CD14-positive monocyte (primary cell): ENCODE data around the gene LAGE3. TPM values are rescaled to one million over a fixed set of nuclear protein-coding genes. Genes with fewer than 3 reads are reported as not detected.

Source experiments
- DNase-seq, 3 donors: peaks; one replicate each; pipeline ENCODE4 v3.0.0-alpha.2; 2011 to 2022
- H2AFZ ChIP-seq: 2 replicates; pipeline ENCODE4 v1.6.0; 2012; ENCODE audit warnings: mild to moderate bottlenecking, low read depth, low read length, inconsistent platforms; ENCODE audit not compliant: insufficient read depth, poor library complexity, severe bottlenecking
- H3K27ac ChIP-seq, 2 donors: 1 replicate in 1 of 2; 2 replicates in 1 of 2; pipeline ENCODE4 v1.5.1; 2012 to 2013; ENCODE audit warnings: low read length in 2 of 2, control low read depth in 1 of 2, inconsistent platforms in 1 of 2, low read depth in 1 of 2, mild to moderate bottlenecking in 1 of 2
- H3K27me3 ChIP-seq, 2 donors: one replicate each; pipeline versions ENCODE4 v1.6.0 to v1.6.1; 2011 to 2013; ENCODE audit warnings: low read length in 2 of 2; ENCODE audit not compliant: control insufficient read depth in 2 of 2, insufficient read depth in 2 of 2
- H3K36me3 ChIP-seq, 2 donors: replicated peaks in 1 of 2; 1 replicate in 1 of 2; 2 replicates in 1 of 2; pipeline versions ENCODE4 v1.5.1 to v1.6.1; 2012 to 2013; ENCODE audit warnings: low read length in 2 of 2, control low read depth in 1 of 2, inconsistent platforms in 1 of 2, mild to moderate bottlenecking in 1 of 2; ENCODE audit not compliant: insufficient read depth in 2 of 2, control insufficient read depth in 1 of 2
- H3K4me1 ChIP-seq, 2 donors: 1 replicate in 1 of 2; 2 replicates in 1 of 2; pipeline versions ENCODE4 v1.5.1 to v1.6.1; 2012 to 2013; ENCODE audit warnings: low read length in 2 of 2, control low read depth in 1 of 2, inconsistent platforms in 1 of 2, mild to moderate bottlenecking in 1 of 2, moderate library complexity in 1 of 2; ENCODE audit not compliant: insufficient read depth in 2 of 2, control insufficient read depth in 1 of 2
- H3K4me2 ChIP-seq: replicated peaks from 2 replicates; pipeline ENCODE3; 2012; ENCODE audit warnings: low read length, moderate library complexity, mild to moderate bottlenecking; ENCODE audit not compliant: poor library complexity, severe bottlenecking; ENCODE audit errors: extremely low read depth
- H3K4me3 ChIP-seq, 3 experiments: fragments of 200-600 bp in 1 of 3; sonication (generic) in 1 of 3; replicated peaks in 1 of 3; 1 replicate in 2 of 3; 2 replicates in 1 of 3; pipeline ENCODE4 v1.5.1; 2011 to 2013; ENCODE audit warnings: low read length in 3 of 3, mild to moderate bottlenecking in 3 of 3, control low read depth in 2 of 3, low read depth in 2 of 3, inconsistent platforms in 1 of 3, moderate library complexity in 1 of 3
- H3K79me2 ChIP-seq: 2 replicates; pipeline ENCODE4 v1.6.0; 2012; ENCODE audit warnings: mild to moderate bottlenecking, control low read depth, inconsistent platforms, low read length, moderate library complexity; ENCODE audit not compliant: insufficient read depth
- H3K9ac ChIP-seq: 2 replicates; pipeline ENCODE4 v1.6.0; 2017; ENCODE audit warnings: low read length, mild to moderate bottlenecking; ENCODE audit not compliant: insufficient read depth, poor library complexity, severe bottlenecking
- H3K9me3 ChIP-seq, 2 donors: replicated peaks in 1 of 2; 1 replicate in 1 of 2; 2 replicates in 1 of 2; pipeline versions ENCODE4 v1.5.1 to v1.6.1; 2012 to 2013; ENCODE audit warnings: low read length in 2 of 2, control low read depth in 1 of 2; ENCODE audit not compliant: control insufficient read depth in 1 of 2, insufficient read depth in 1 of 2
- H4K20me1 ChIP-seq: 2 replicates; pipeline ENCODE4 v1.6.0; 2012; ENCODE audit warnings: mild to moderate bottlenecking, low read length, control low read depth, moderate library complexity; ENCODE audit not compliant: insufficient read depth
- H3K27ac Mint-ChIP-seq, 7 donors: one replicate each; pipeline ENCODE4 v1.8.0; 2020; ENCODE audit warnings: mild to moderate bottlenecking in 7 of 7, mixed read lengths in 7 of 7, moderate library complexity in 6 of 7, inconsistent platforms in 2 of 7
- H3K27me3 Mint-ChIP-seq, 3 donors: one replicate each; pipeline ENCODE4 v1.8.0; 2021 to 2022; ENCODE audit warnings: low read depth in 3 of 3, mild to moderate bottlenecking in 3 of 3, mixed read lengths in 3 of 3, moderate library complexity in 3 of 3, inconsistent platforms in 1 of 3
- H3K36me3 Mint-ChIP-seq, 2 donors: one replicate each; pipeline ENCODE4 v1.8.0; 2020; ENCODE audit warnings: mixed read lengths in 2 of 2, inconsistent platforms in 1 of 2, mild to moderate bottlenecking in 1 of 2
- H3K4me1 Mint-ChIP-seq: one replicate; pipeline ENCODE4 v1.8.0; 2020; ENCODE audit warnings: mild to moderate bottlenecking, mixed read lengths
- H3K4me3 Mint-ChIP-seq, 2 donors: one replicate each; pipeline ENCODE4 v1.8.0; 2020; ENCODE audit warnings: mild to moderate bottlenecking in 2 of 2, mixed read lengths in 2 of 2, moderate library complexity in 1 of 2
- H3K9me3 Mint-ChIP-seq, 7 donors: one replicate each; pipeline ENCODE4 v1.8.0; 2020 to 2022; ENCODE audit warnings: mixed read lengths in 7 of 7, mild to moderate bottlenecking in 6 of 7, moderate library complexity in 6 of 7, inconsistent platforms in 2 of 7
- WGBS: methylation state at CpG from one replicate; pipeline ENCODE4 v1.1.5; 2013; ENCODE audit warnings: missing lambda C conversion rate; ENCODE audit not compliant: insufficient coverage; 5-methylcytosine and 5-hydroxymethylcytosine counted together
- intact Hi-C, 2 donors: fragments of 100-400 bp; cut with micrococcal nuclease; formaldehyde crosslinking; loops; one replicate each; pipeline versions ENCODE4 v1.15.0 to v1.15.1; 2023
- polyA plus RNA-seq, 3 donors: library from polyadenylated mRNA; depleted of rRNA in 1 of 3; unstranded in 2 of 3; stranded (reverse) in 1 of 3; fragments of 300-500 nt in 2 of 3; fragments of >200 nt in 1 of 3; fragmentation: Illumina TruSeq in 2 of 3; gene quantifications; 1 replicate in 2 of 3; 2 replicates in 1 of 3; pipeline ENCODE4 v1.2.3, GENCODE V29; 2012 to 2021
- TF ChIP-seq, protein P1 (sequence below): fragments of 200-600 bp; IDR thresholded peaks from one replicate; pipeline ENCODE4 v1.8.0; 2022; ENCODE audit warnings: antibody characterized with exemption, mild to moderate bottlenecking

Gene LAGE3
- polyA plus RNA-seq, 3 donors, result 12.4 to 30.9 (median 18.6) TPM

DNA sequence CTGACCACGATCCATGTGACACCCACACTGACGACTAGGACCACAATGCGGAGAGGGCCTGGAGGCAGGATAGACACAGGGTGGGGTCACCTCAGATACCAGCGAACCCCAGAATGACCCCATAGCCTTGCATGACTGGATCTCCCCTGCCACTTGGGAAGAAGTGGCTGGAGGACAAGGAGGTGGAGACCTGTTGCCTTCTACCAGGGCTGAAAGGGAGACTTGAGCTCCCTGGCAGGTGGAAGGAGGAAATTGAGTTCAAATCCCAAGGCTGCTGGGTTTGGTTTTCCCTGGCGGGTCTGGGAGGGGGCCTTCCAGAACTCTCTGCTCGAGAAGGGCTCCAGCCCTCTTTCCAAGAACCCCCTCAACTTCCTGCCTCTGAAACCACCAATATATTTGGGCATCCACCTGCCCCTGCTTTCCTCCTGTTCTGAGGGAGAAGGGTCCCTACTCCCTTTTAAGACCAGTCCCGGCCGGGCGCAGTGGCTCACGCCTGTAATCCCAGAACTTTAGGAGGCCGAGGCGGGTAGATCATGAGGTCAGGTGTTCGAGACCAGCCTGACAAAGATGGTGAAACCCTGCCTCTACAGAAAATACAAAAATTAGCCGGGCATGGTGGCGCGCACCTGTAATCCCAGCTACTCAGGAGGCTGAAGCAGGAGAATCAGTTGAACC lies 33.9 kb upstream of the LAGE3 start:
- Histone ChIP-seq H3K9ac (no peak overlapping the region), H3K4me3 (no peak overlapping the region), H3K9me3 (peaks cover 0 to 10% of the 10 kb centered on the region in 2 donors), H3K27me3 (no peaks in the 10 kb centered on the region), H3K4me2 (no peak overlapping the region), H2AFZ (no peak overlapping the region), H3K36me3 (peaks cover 0 to 16% of the 10 kb centered on the region in 2 donors), H3K27ac (no peak overlapping the region), H4K20me1 (no peaks in the 10 kb centered on the region), H3K79me2 (peaks cover 3% of the 10 kb centered on the region), H3K4me1 (peaks cover 13 to 14% of the 10 kb centered on the region in 2 donors)
- H3K27me3 Mint-ChIP-seq, result peaks cover 0 to 12% (median 0%) of the 10 kb centered on the region in 3 donors
- H3K4me3 Mint-ChIP-seq, result no peak overlapping the region
- no peak overlapping the region for H3K27ac Mint-ChIP-seq
- H3K9me3 Mint-ChIP-seq, result peaks cover 0 to 39% (median 13%) of the 10 kb centered on the region in 7 donors
- TF ChIP-seq, protein P1, sequence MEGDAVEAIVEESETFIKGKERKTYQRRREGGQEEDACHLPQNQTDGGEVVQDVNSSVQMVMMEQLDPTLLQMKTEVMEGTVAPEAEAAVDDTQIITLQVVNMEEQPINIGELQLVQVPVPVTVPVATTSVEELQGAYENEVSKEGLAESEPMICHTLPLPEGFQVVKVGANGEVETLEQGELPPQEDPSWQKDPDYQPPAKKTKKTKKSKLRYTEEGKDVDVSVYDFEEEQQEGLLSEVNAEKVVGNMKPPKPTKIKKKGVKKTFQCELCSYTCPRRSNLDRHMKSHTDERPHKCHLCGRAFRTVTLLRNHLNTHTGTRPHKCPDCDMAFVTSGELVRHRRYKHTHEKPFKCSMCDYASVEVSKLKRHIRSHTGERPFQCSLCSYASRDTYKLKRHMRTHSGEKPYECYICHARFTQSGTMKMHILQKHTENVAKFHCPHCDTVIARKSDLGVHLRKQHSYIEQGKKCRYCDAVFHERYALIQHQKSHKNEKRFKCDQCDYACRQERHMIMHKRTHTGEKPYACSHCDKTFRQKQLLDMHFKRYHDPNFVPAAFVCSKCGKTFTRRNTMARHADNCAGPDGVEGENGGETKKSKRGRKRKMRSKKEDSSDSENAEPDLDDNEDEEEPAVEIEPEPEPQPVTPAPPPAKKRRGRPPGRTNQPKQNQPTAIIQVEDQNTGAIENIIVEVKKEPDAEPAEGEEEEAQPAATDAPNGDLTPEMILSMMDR, result no peak
- peaks cover 11% of the 10 kb centered on the region for H3K4me1 Mint-ChIP-seq
- H3K36me3 Mint-ChIP-seq, result peaks cover 23 to 26% of the 10 kb centered on the region in 2 donors
- WGBS, result 98% methylated on average over 7 of the region's 16 CpGs
- DNase-seq, result no peak
- intact Hi-C loops, result no loop called here

DNA sequence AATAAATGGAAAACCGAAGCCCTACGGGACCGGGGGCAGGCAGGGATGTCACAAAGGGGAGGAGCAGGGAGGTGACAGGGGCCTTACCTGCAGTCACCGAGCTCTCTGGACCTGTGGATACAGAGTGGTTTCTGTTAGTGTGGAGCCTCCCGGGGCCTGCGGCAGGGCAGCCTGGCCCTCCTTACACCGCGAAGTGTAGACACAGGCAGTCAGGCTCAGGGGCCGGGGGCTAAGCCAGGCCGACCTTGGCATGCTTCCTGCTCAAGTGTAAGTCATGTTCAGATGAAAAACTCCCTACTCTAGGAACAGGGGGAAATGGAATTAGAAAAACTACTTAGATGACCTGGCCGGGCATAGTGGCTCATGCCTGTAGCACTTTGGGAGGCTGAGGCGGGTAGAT lies 32.7 kb upstream of the LAGE3 start:
- H3K27me3 Mint-ChIP-seq, result peaks cover 0 to 6% (median 0%) of the 10 kb centered on the region in 3 donors
- H2AFZ ChIP-seq, result no peak overlapping the region
- H3K36me3 Mint-ChIP-seq, result peaks cover 30 to 32% of the 10 kb centered on the region in 2 donors
- H3K36me3 ChIP-seq, result peaks cover 6 to 25% of the 10 kb centered on the region in 2 donors
- no peaks in the 10 kb centered on the region for H3K27me3 ChIP-seq
- H4K20me1 ChIP-seq, result no peaks in the 10 kb centered on the region
- peaks cover 0 to 9% of the 10 kb centered on the region in 2 donors for H3K9me3 ChIP-seq
- intact Hi-C loops, result no loop called here
- peaks cover 0 to 36% (median 12%) of the 10 kb centered on the region in 7 donors for H3K9me3 Mint-ChIP-seq
- no peak overlapping the region for H3K4me3 Mint-ChIP-seq
- peak overlapping the region in 3 of 7 donors; percentile 13 to 69 (median 32) for H3K27ac Mint-ChIP-seq
- peaks cover 3% of the 10 kb centered on the region for H3K79me2 ChIP-seq
- H3K4me3 ChIP-seq, result no peak overlapping the region
- DNase-seq, result no peak
- H3K4me2 ChIP-seq, result no peak overlapping the region
- TF ChIP-seq, protein P1, result no peak
- H3K4me1 ChIP-seq, result peaks cover 9 to 10% of the 10 kb centered on the region in 2 donors
- WGBS, result 20% methylated on average over 1 of the region's 12 CpGs
- no peak overlapping the region for H3K27ac ChIP-seq
- H3K4me1 Mint-ChIP-seq, result peaks cover 11% of the 10 kb centered on the region
- H3K9ac ChIP-seq, result no peak overlapping the region
